ENCODE data around the gene RIPK4.

The RIPK4 gene

GRCh38 chr21:41780337-41781049, 13.6 kb upstream of the RIPK4 start:
- ATAC-seq (no peak), DNase-seq (no peak)
- peaks cover 66% of the 10 kb centered on the region for H3K27me3 Mint-ChIP-seq
- H3K9me3 Mint-ChIP-seq, result no peaks in the 10 kb centered on the region
- H3K4me1 Mint-ChIP-seq, result peaks cover 12% of the 10 kb centered on the region
- no peak overlapping the region for H3K4me3 Mint-ChIP-seq
- no peaks in the 10 kb centered on the region for H3K36me3 Mint-ChIP-seq (ENCODE audit: low read depth)
- H3K27ac Mint-ChIP-seq, result no peak overlapping the region

GRCh38 chr21:41779659-41780058, 12.8 kb upstream of the RIPK4 start:
- peaks cover 12% of the 10 kb centered on the region for H3K4me1 Mint-ChIP-seq
- peaks cover 69% of the 10 kb centered on the region for H3K27me3 Mint-ChIP-seq
- DNase-seq, result no peak
- H3K36me3 Mint-ChIP-seq (ENCODE audit: low read depth), result no peaks in the 10 kb centered on the region
- ATAC-seq, result no peak
- no peak overlapping the region for H3K4me3 Mint-ChIP-seq
- H3K27ac Mint-ChIP-seq, result no peak overlapping the region
- H3K9me3 Mint-ChIP-seq, result no peaks in the 10 kb centered on the region

- ATAC-seq, result no peak
- Mint-ChIP-seq H3K4me1 (peaks cover 11% of the 10 kb centered on the region), H3K27me3 (peaks cover 71% of the 10 kb centered on the region), H3K4me3 (no peak overlapping the region), H3K27ac (no peak overlapping the region), H3K36me3 (ENCODE audit: low read depth) (no peaks in the 10 kb centered on the region), H3K9me3 (no peaks in the 10 kb centered on the region)
- no peak for DNase-seq
Measured at GRCh38 chr21:41778930-41779600, 12.2 kb upstream of the RIPK4 start.

GRCh38 chr21:41777951-41778815, 11.3 kb upstream of the RIPK4 start:
- Mint-ChIP-seq H3K4me3 (no peak overlapping the region), H3K4me1 (peaks cover 3% of the 10 kb centered on the region), H3K9me3 (no peaks in the 10 kb centered on the region), H3K27ac (no peak overlapping the region), H3K36me3 (ENCODE audit: low read depth) (no peaks in the 10 kb centered on the region), H3K27me3 (peaks cover 70% of the 10 kb centered on the region)
- DNase-seq (peak; percentile 49), ATAC-seq (no peak)

GRCh38 chr21:41776778-41777177, 9.9 kb upstream of the RIPK4 start:
- no peak for DNase-seq
- Mint-ChIP-seq H3K36me3 (ENCODE audit: low read depth) (no peaks in the 10 kb centered on the region), H3K9me3 (no peaks in the 10 kb centered on the region), H3K4me3 (no peak overlapping the region), H3K4me1 (peaks cover 3% of the 10 kb centered on the region), H3K27ac (no peak overlapping the region), H3K27me3 (peaks cover 73% of the 10 kb centered on the region)
- no peak for ATAC-seq

GRCh38 chr21:41775149-41775472, 8.3 kb upstream of the RIPK4 start:
- Mint-ChIP-seq H3K4me3 (no peak overlapping the region), H3K27ac (no peak overlapping the region), H3K4me1 (peaks cover 3% of the 10 kb centered on the region), H3K36me3 (ENCODE audit: low read depth) (no peaks in the 10 kb centered on the region), H3K9me3 (no peaks in the 10 kb centered on the region), H3K27me3 (peaks cover 72% of the 10 kb centered on the region)
- DNase-seq (no peak), ATAC-seq (no peak)

- Mint-ChIP-seq H3K4me3 (no peak overlapping the region), H3K9me3 (no peaks in the 10 kb centered on the region), H3K36me3 (ENCODE audit: low read depth) (no peaks in the 10 kb centered on the region), H3K27me3 (peaks cover 73% of the 10 kb centered on the region), H3K27ac (no peak overlapping the region), H3K4me1 (peaks cover 3% of the 10 kb centered on the region)
- DNase-seq (no peak), ATAC-seq (no peak)
Measured at GRCh38 chr21:41774467-41775148, 7.8 kb upstream of the RIPK4 start.

- Mint-ChIP-seq H3K27ac (no peak overlapping the region), H3K36me3 (ENCODE audit: low read depth) (no peaks in the 10 kb centered on the region)
Measured at GRCh38 chr21:41772351-41773080, 5.7 kb upstream of the RIPK4 start.

GRCh38 chr21:41771625-41771945, 4.7 kb upstream of the RIPK4 start:
- ATAC-seq (no peak), DNase-seq (no peak)
- peaks cover 77% of the 10 kb centered on the region for H3K27me3 Mint-ChIP-seq
- H3K36me3 Mint-ChIP-seq (ENCODE audit: low read depth), result peaks cover 3% of the 10 kb centered on the region
- no peak overlapping the region for H3K4me3 Mint-ChIP-seq
- no peak overlapping the region for H3K27ac Mint-ChIP-seq
- H3K4me1 Mint-ChIP-seq, result peaks cover 21% of the 10 kb centered on the region
- no peaks in the 10 kb centered on the region for H3K9me3 Mint-ChIP-seq

More at GRCh38 chr21:41772351-41773080, 5.7 kb upstream of the RIPK4 start:
- peaks cover 16% of the 10 kb centered on the region for H3K4me1 Mint-ChIP-seq
- H3K27me3 Mint-ChIP-seq, result peaks cover 76% of the 10 kb centered on the region
- ATAC-seq (no peak), DNase-seq (no peak)
- no peaks in the 10 kb centered on the region for H3K9me3 Mint-ChIP-seq
- H3K4me3 Mint-ChIP-seq, result no peak overlapping the region

- Mint-ChIP-seq H3K27me3 (peaks cover 77% of the 10 kb centered on the region), H3K4me3 (no peak overlapping the region), H3K27ac (no peak overlapping the region), H3K9me3 (no peaks in the 10 kb centered on the region), H3K4me1 (peaks cover 21% of the 10 kb centered on the region), H3K36me3 (ENCODE audit: low read depth) (peaks cover 3% of the 10 kb centered on the region)
- DNase-seq (no peak), ATAC-seq (no peak)
Measured at GRCh38 chr21:41770901-41771624, 4.2 kb upstream of the RIPK4 start.

GRCh38 chr21:41769933-41770332, 3.1 kb upstream of the RIPK4 start:
- ATAC-seq (no peak), DNase-seq (no peak)
- Mint-ChIP-seq H3K27me3 (peaks cover 77% of the 10 kb centered on the region), H3K9me3 (no peaks in the 10 kb centered on the region), H3K36me3 (ENCODE audit: low read depth) (peaks cover 3% of the 10 kb centered on the region), H3K4me1 (peaks cover 21% of the 10 kb centered on the region), H3K27ac (no peak overlapping the region), H3K4me3 (no peak overlapping the region)

GRCh38 chr21:41769521-41769920, 2.7 kb upstream of the RIPK4 start:
- Mint-ChIP-seq H3K9me3 (no peaks in the 10 kb centered on the region), H3K4me3 (no peak overlapping the region), H3K4me1 (peaks cover 21% of the 10 kb centered on the region), H3K27me3 (peaks cover 76% of the 10 kb centered on the region), H3K27ac (no peak overlapping the region), H3K36me3 (ENCODE audit: low read depth) (peaks cover 3% of the 10 kb centered on the region)
- ATAC-seq, result no peak
- DNase-seq, result no peak

- Mint-ChIP-seq H3K36me3 (ENCODE audit: low read depth) (peaks cover 3% of the 10 kb centered on the region), H3K4me3 (peak overlapping the region; percentile 79), H3K27me3 (peaks cover 76% of the 10 kb centered on the region), H3K27ac (no peak overlapping the region), H3K9me3 (no peaks in the 10 kb centered on the region), H3K4me1 (peaks cover 21% of the 10 kb centered on the region)
- DNase-seq (no peak), ATAC-seq (no peak)
Measured at GRCh38 chr21:41769111-41769510, 2.3 kb upstream of the RIPK4 start.
